ENCODE results near the gene IGDCC3.
"Not testable (repeated sequence)": the region's sequence is repeated elsewhere in the genome, so short reads cannot be mapped to it uniquely, and the experiment has no call there.

IGDCC3 gene

GRCh38 chr15:65366122-65366892 lies 11.5 kb downstream of the IGDCC3 start:
- Histone ChIP-seq H3K9me3 (ENCODE audit: low read length) (no peaks in the 10 kb centered on the region), H3K27ac (ENCODE audit: low read depth, low read length) (no peak overlapping the region), H3K9ac (ENCODE audit: low read length) (no peak overlapping the region), H3K4me1 (ENCODE audit: insufficient read depth, low read length) (peaks cover 12% of the 10 kb centered on the region), H3K4me3 (ENCODE audit: low read depth in 1 of 2, low read length in 2 of 2) (no peak overlapping the region), H3K27me3 (ENCODE audit: control insufficient read depth in 1 of 2, insufficient read depth in 2 of 2, low read length in 2 of 2) (peaks cover 0 to 5% of the 10 kb centered on the region in 2 donors), H3K36me3 (ENCODE audit: insufficient read depth, low read length) (no peaks in the 10 kb centered on the region)

GRCh38 chr15:65365229-65365628 lies 12.6 kb downstream of the IGDCC3 start:
- Histone ChIP-seq H3K4me1 (ENCODE audit: insufficient read depth, low read length) (peaks cover 12% of the 10 kb centered on the region), H3K36me3 (ENCODE audit: insufficient read depth, low read length) (no peaks in the 10 kb centered on the region), H3K9me3 (ENCODE audit: low read length) (no peaks in the 10 kb centered on the region), H3K27ac (ENCODE audit: low read depth, low read length) (no peak overlapping the region), H3K4me3 (ENCODE audit: low read depth in 1 of 2, low read length in 2 of 2) (no peak overlapping the region), H3K27me3 (ENCODE audit: control insufficient read depth in 1 of 2, insufficient read depth in 2 of 2, low read length in 2 of 2) (peaks cover 0 to 5% of the 10 kb centered on the region in 2 donors), H3K9ac (ENCODE audit: low read length) (no peak overlapping the region)

- no peak overlapping the region for H3K9ac ChIP-seq (ENCODE audit: low read length)
- peaks cover 0 to 12% of the 10 kb centered on the region in 2 donors for H3K27me3 ChIP-seq (ENCODE audit: control insufficient read depth in 1 of 2, insufficient read depth in 2 of 2, low read length in 2 of 2)
- H3K36me3 ChIP-seq (ENCODE audit: insufficient read depth, low read length): no peaks in the 10 kb centered on the region
- peaks cover 12% of the 10 kb centered on the region for H3K4me1 ChIP-seq (ENCODE audit: insufficient read depth, low read length)
- no peaks in the 10 kb centered on the region for H3K9me3 ChIP-seq (ENCODE audit: low read length)
- H3K4me3 ChIP-seq (ENCODE audit: low read depth in 1 of 2, low read length in 2 of 2): no peak overlapping the region
- H3K27ac ChIP-seq (ENCODE audit: low read depth, low read length): no peak overlapping the region
Measured at GRCh38 chr15:65363766-65364165, 14.0 kb downstream of the IGDCC3 start.

GRCh38 chr15:65363306-65363705 lies 14.5 kb downstream of the IGDCC3 start:
- peaks cover 8% of the 10 kb centered on the region for H3K4me1 ChIP-seq (ENCODE audit: insufficient read depth, low read length)
- H3K27me3 ChIP-seq (ENCODE audit: control insufficient read depth in 1 of 2, insufficient read depth in 2 of 2, low read length in 2 of 2): peaks cover 0 to 12% of the 10 kb centered on the region in 2 donors
- H3K27ac ChIP-seq (ENCODE audit: low read depth, low read length): no peak overlapping the region
- no peak overlapping the region for H3K9ac ChIP-seq (ENCODE audit: low read length)
- no peaks in the 10 kb centered on the region for H3K36me3 ChIP-seq (ENCODE audit: insufficient read depth, low read length)
- H3K4me3 ChIP-seq (ENCODE audit: low read depth in 1 of 2, low read length in 2 of 2): no peak overlapping the region
- no peaks in the 10 kb centered on the region for H3K9me3 ChIP-seq (ENCODE audit: low read length)

GRCh38 chr15:65362491-65362890 lies 15.3 kb downstream of the IGDCC3 start:
- peaks cover 0 to 12% of the 10 kb centered on the region in 2 donors for H3K27me3 ChIP-seq (ENCODE audit: control insufficient read depth in 1 of 2, insufficient read depth in 2 of 2, low read length in 2 of 2)
- no peaks in the 10 kb centered on the region for H3K9me3 ChIP-seq (ENCODE audit: low read length)
- H3K4me1 ChIP-seq (ENCODE audit: insufficient read depth, low read length): no peaks in the 10 kb centered on the region
- H3K9ac ChIP-seq (ENCODE audit: low read length): no peak overlapping the region
- no peak overlapping the region for H3K27ac ChIP-seq (ENCODE audit: low read depth, low read length)
- no peak overlapping the region for H3K4me3 ChIP-seq (ENCODE audit: low read depth in 1 of 2, low read length in 2 of 2)
- H3K36me3 ChIP-seq (ENCODE audit: insufficient read depth, low read length): no peaks in the 10 kb centered on the region

- Histone ChIP-seq H3K9ac (ENCODE audit: low read length) (no peak overlapping the region), H3K4me1 (ENCODE audit: insufficient read depth, low read length) (no peaks in the 10 kb centered on the region), H3K27me3 (ENCODE audit: control insufficient read depth in 1 of 2, insufficient read depth in 2 of 2, low read length in 2 of 2) (peaks cover 0 to 16% of the 10 kb centered on the region in 2 donors), H3K4me3 (ENCODE audit: low read depth in 1 of 2, low read length in 2 of 2) (no peak overlapping the region), H3K27ac (ENCODE audit: low read depth, low read length) (no peak overlapping the region), H3K9me3 (ENCODE audit: low read length) (no peaks in the 10 kb centered on the region), H3K36me3 (ENCODE audit: insufficient read depth, low read length) (no peaks in the 10 kb centered on the region)
Measured at GRCh38 chr15:65361708-65362459, 15.9 kb downstream of the IGDCC3 start.

GRCh38 chr15:65360506-65360905 lies 17.3 kb downstream of the IGDCC3 start:
- H3K4me3 ChIP-seq (ENCODE audit: low read depth in 1 of 2, low read length in 2 of 2): no peak overlapping the region

GRCh38 chr15:65355988-65356353 lies 21.8 kb downstream of the IGDCC3 start:
- Histone ChIP-seq H3K9me3 (ENCODE audit: low read length) (no peaks in the 10 kb centered on the region), H3K27me3 (ENCODE audit: control insufficient read depth in 1 of 2, insufficient read depth in 2 of 2, low read length in 2 of 2) (peaks cover 0 to 19% of the 10 kb centered on the region in 2 donors), H3K4me1 (ENCODE audit: insufficient read depth, low read length) (peaks cover 8% of the 10 kb centered on the region), H3K27ac (ENCODE audit: low read depth, low read length) (no peak overlapping the region), H3K36me3 (ENCODE audit: insufficient read depth, low read length) (no peaks in the 10 kb centered on the region), H3K4me3 (ENCODE audit: low read depth in 1 of 2, low read length in 2 of 2) (peak overlapping the region; percentile 49 to 59), H3K9ac (ENCODE audit: low read length) (no peak overlapping the region)

More at GRCh38 chr15:65360506-65360905, 17.3 kb downstream of the IGDCC3 start:
- no peaks in the 10 kb centered on the region for H3K9me3 ChIP-seq (ENCODE audit: low read length)
- peaks cover 0 to 24% of the 10 kb centered on the region in 2 donors for H3K27me3 ChIP-seq (ENCODE audit: control insufficient read depth in 1 of 2, insufficient read depth in 2 of 2, low read length in 2 of 2)
- H3K27ac ChIP-seq (ENCODE audit: low read depth, low read length): no peak overlapping the region
- no peak overlapping the region for H3K9ac ChIP-seq (ENCODE audit: low read length)
- no peaks in the 10 kb centered on the region for H3K36me3 ChIP-seq (ENCODE audit: insufficient read depth, low read length)
- peaks cover 5% of the 10 kb centered on the region for H3K4me1 ChIP-seq (ENCODE audit: insufficient read depth, low read length)

GRCh38 chr15:65355173-65355987 lies 22.4 kb downstream of the IGDCC3 start:
- peak overlapping the region; percentile 49 to 59 for H3K4me3 ChIP-seq (ENCODE audit: low read depth in 1 of 2, low read length in 2 of 2)
- H3K27ac ChIP-seq (ENCODE audit: low read depth, low read length): no peak overlapping the region
- peaks cover 8% of the 10 kb centered on the region for H3K4me1 ChIP-seq (ENCODE audit: insufficient read depth, low read length)
- H3K36me3 ChIP-seq (ENCODE audit: insufficient read depth, low read length): no peaks in the 10 kb centered on the region
- no peak overlapping the region for H3K9ac ChIP-seq (ENCODE audit: low read length)
- H3K27me3 ChIP-seq (ENCODE audit: control insufficient read depth in 1 of 2, insufficient read depth in 2 of 2, low read length in 2 of 2): peaks cover 0 to 19% of the 10 kb centered on the region in 2 donors
- no peaks in the 10 kb centered on the region for H3K9me3 ChIP-seq (ENCODE audit: low read length)

GRCh38 chr15:65354835-65355172 lies 23.0 kb downstream of the IGDCC3 start:
- Histone ChIP-seq H3K4me1 (ENCODE audit: insufficient read depth, low read length) (peaks cover 8% of the 10 kb centered on the region), H3K9ac (ENCODE audit: low read length) (no peak overlapping the region), H3K27me3 (ENCODE audit: control insufficient read depth in 1 of 2, insufficient read depth in 2 of 2, low read length in 2 of 2) (peaks cover 0 to 15% of the 10 kb centered on the region in 2 donors), H3K27ac (ENCODE audit: low read depth, low read length) (no peak overlapping the region), H3K36me3 (ENCODE audit: insufficient read depth, low read length) (no peaks in the 10 kb centered on the region), H3K9me3 (ENCODE audit: low read length) (no peaks in the 10 kb centered on the region), H3K4me3 (ENCODE audit: low read depth in 1 of 2, low read length in 2 of 2) (no peak overlapping the region)

- not testable (repeated sequence) for H3K9me3 ChIP-seq (ENCODE audit: low read length); H3K27me3 ChIP-seq (ENCODE audit: control insufficient read depth in 1 of 2, insufficient read depth in 2 of 2, low read length in 2 of 2); H3K27ac ChIP-seq (ENCODE audit: low read depth, low read length); H3K36me3 ChIP-seq (ENCODE audit: insufficient read depth, low read length); H3K9ac ChIP-seq (ENCODE audit: low read length); H3K4me1 ChIP-seq (ENCODE audit: insufficient read depth, low read length); H3K4me3 ChIP-seq (ENCODE audit: low read depth in 1 of 2, low read length in 2 of 2)
Measured at GRCh38 chr15:65351972-65352371, 25.8 kb downstream of the IGDCC3 start.

Measured in muscle layer of colon (tissue), 2 donors.